Caco-2 (cell line): ENCODE measurements around the gene UFM1. TPM values are rescaled to one million over a fixed set of nuclear protein-coding genes. Genes with fewer than 3 reads are reported as not detected.

Experiments
- BruUV-seq: library from RNA; stranded (reverse); fragments of 400-500 nt; replicated peaks from 2 replicates; lab custom pipeline; 2021; lab: Mats Ljungman, UMichigan
- CTCF ChIA-PET: fragments of 300-600 bp; sonication (Branson Sonifier 250); formaldehyde crosslinking; loops from one replicate; lab custom pipeline; 2022; ENCODE audit warnings: antibody characterized with exemption; lab: Charles Lee
- POLR2A ChIA-PET: fragments of 300-600 bp; sonication (Branson Sonifier 250); formaldehyde crosslinking; loops from one replicate; lab custom pipeline; 2022; ENCODE audit warnings: antibody characterized with exemption; lab: Charles Lee
- DNase-seq, 2 experiments: peaks; one replicate each; pipeline versions ENCODE4 v3.0.0 to v3.0.0-alpha.2; 2020 to 2022
- H3K27me3 ChIP-seq: replicated peaks from 2 replicates; pipeline ENCODE4 v1.6.0; 2011; ENCODE audit warnings: low read length; ENCODE audit not compliant: control insufficient read depth, insufficient read depth
- H3K36me3 ChIP-seq: 2 replicates; pipeline ENCODE4 v1.5.1; 2011; ENCODE audit warnings: low read length; ENCODE audit not compliant: control insufficient read depth, insufficient read depth
- H3K4me1 ChIP-seq: fragments of 250-450 bp; sonication (Bioruptor Pico); 2 replicates; pipeline ENCODE4 v1.5.1; 2020; ENCODE audit warnings: mild to moderate bottlenecking
- H3K4me3 ChIP-seq: 2 replicates; pipeline ENCODE4 v1.5.1; 2011; ENCODE audit warnings: low read depth, mild to moderate bottlenecking, control low read depth, low read length
- H3K9me3 ChIP-seq: fragments of 250-450 bp; sonication (Bioruptor Pico); 2 replicates; pipeline ENCODE4 v1.5.1; 2020; ENCODE audit warnings: mild to moderate bottlenecking, moderate library complexity
- H3K27ac Mint-ChIP-seq: one replicate; pipeline ENCODE4 v1.8.0; 2022; ENCODE audit warnings: mixed read lengths; ENCODE audit not compliant: unreplicated experiment
- H3K27me3 Mint-ChIP-seq: one replicate; pipeline ENCODE4 v1.8.0; 2022; ENCODE audit warnings: mixed read lengths; ENCODE audit not compliant: insufficient read depth, unreplicated experiment
- H3K36me3 Mint-ChIP-seq: one replicate; pipeline ENCODE4 v1.8.0; 2022; ENCODE audit warnings: mild to moderate bottlenecking, mixed read lengths; ENCODE audit not compliant: insufficient read depth, unreplicated experiment
- H3K4me1 Mint-ChIP-seq: one replicate; pipeline ENCODE4 v1.8.0; 2022; ENCODE audit warnings: low read depth, mixed read lengths; ENCODE audit not compliant: unreplicated experiment
- H3K4me3 Mint-ChIP-seq: one replicate; pipeline ENCODE4 v1.8.0; 2022; ENCODE audit warnings: mild to moderate bottlenecking, moderate library complexity, mixed read lengths; ENCODE audit not compliant: unreplicated experiment
- H3K9me3 Mint-ChIP-seq: one replicate; pipeline ENCODE4 v1.8.0; 2022; ENCODE audit warnings: mixed read lengths; ENCODE audit not compliant: unreplicated experiment
- CTCF ChIP-seq, 2 experiments: fragments of 200-600 bp in 1 of 2; IDR thresholded peaks; 1 replicate in 1 of 2; 2 replicates in 1 of 2; pipeline versions ENCODE4 v1.5.1 to v1.8.0; 2011 to 2022; ENCODE audit warnings: antibody characterized with exemption in 1 of 2, control low read depth in 1 of 2, inconsistent platforms in 1 of 2, low read depth in 1 of 2, low read length in 1 of 2, mild to moderate bottlenecking in 1 of 2, moderate library complexity in 1 of 2; ENCODE audit not compliant: insufficient read depth in 1 of 2, severe bottlenecking in 1 of 2, unreplicated experiment in 1 of 2
- intact Hi-C: fragments of 100-400 bp; cut with micrococcal nuclease; formaldehyde crosslinking; loops from one replicate; pipeline ENCODE4 v1.10.0; 2022; ENCODE audit not compliant: unreplicated experiment
- total RNA-seq: library from RNA; stranded (reverse); gene quantifications from 2 replicates; pipeline ENCODE4 v1.2.3, GENCODE V29; 2022

Gene UFM1
- total RNA-seq, 1 experiment from 2014 or later = 106 TPM

- DNase-seq = peak in 1 of 2 experiments; percentile 73
- Mint-ChIP-seq H3K9me3 (no peaks in the 10 kb centered on the region), H3K27me3 (no peaks in the 10 kb centered on the region), H3K4me3 (peak overlapping the region; percentile 67), H3K4me1 (peaks cover 41% of the 10 kb centered on the region), H3K36me3 (peaks cover 12% of the 10 kb centered on the region), H3K27ac (peak overlapping the region; percentile 95)
- Histone ChIP-seq H3K4me1 (peaks cover 39% of the 10 kb centered on the region), H3K4me3 (no peak overlapping the region), H3K36me3 (no peaks in the 10 kb centered on the region), H3K9me3 (no peaks in the 10 kb centered on the region), H3K27me3 (no peaks in the 10 kb centered on the region)
- CTCF ChIA-PET = interaction anchor here (0.7 to 1.3 kb wide), 2 partner anchors 23 to 46 kb away, joined by 3 read pairs; partner anchors contain the start of gene UFM1
- BruUV-seq = no TSS peak
- intact Hi-C loops = loop anchor here (1.0 to 5.0 kb wide), 9 partner anchors 9 to 642 kb away; partner anchors contain the start of genes NHLRC3, PROSER1 and UFM1
- POLR2A ChIA-PET = no interaction called here
- TF ChIP-seq CTCF (IDR thresholded peaks at IDR 0.05; ENCODE audit: insufficient read depth in 1 of 2, low read depth in 1 of 2, low read length in 1 of 2, severe bottlenecking in 1 of 2, unreplicated experiment in 1 of 2) = no peak
Observed at GRCh38 chr13:38395497-38395788, 45.8 kb downstream of the UFM1 start.

- Histone ChIP-seq H3K4me1 (peaks cover 10% of the 10 kb centered on the region), H3K27me3 (no peaks in the 10 kb centered on the region), H3K9me3 (no peaks in the 10 kb centered on the region), H3K4me3 (no peak overlapping the region), H3K36me3 (no peaks in the 10 kb centered on the region)
- no TSS peak for BruUV-seq
- intact Hi-C loops = loop anchor here (5.0 kb wide), 1 partner anchor 638 kb away; the partner anchor contains the start of genes NHLRC3 and PROSER1
- Mint-ChIP-seq H3K4me1 (peaks cover 30% of the 10 kb centered on the region), H3K4me3 (no peak overlapping the region), H3K36me3 (peaks cover 12% of the 10 kb centered on the region), H3K27me3 (no peaks in the 10 kb centered on the region), H3K27ac (no peak overlapping the region), H3K9me3 (peaks cover 8% of the 10 kb centered on the region)
- no peak for DNase-seq
- ChIA-PET CTCF (no interaction called here), POLR2A (no interaction called here)
- TF ChIP-seq CTCF (IDR thresholded peaks at IDR 0.05; ENCODE audit: insufficient read depth in 1 of 2, low read depth in 1 of 2, low read length in 1 of 2, severe bottlenecking in 1 of 2, unreplicated experiment in 1 of 2) = no peak
Observed at GRCh38 chr13:38398711-38399493, 49.3 kb downstream of the UFM1 start.

GRCh38 chr13:38399535-38399934 lies 49.9 kb downstream of the UFM1 start:
- no peak for TF ChIP-seq CTCF (IDR thresholded peaks at IDR 0.05; ENCODE audit: insufficient read depth in 1 of 2, low read depth in 1 of 2, low read length in 1 of 2, severe bottlenecking in 1 of 2, unreplicated experiment in 1 of 2)
- H3K4me1 Mint-ChIP-seq = peaks cover 29% of the 10 kb centered on the region
- H3K9me3 Mint-ChIP-seq = peaks cover 14% of the 10 kb centered on the region
- H3K4me3 Mint-ChIP-seq = no peak overlapping the region
- H3K27ac Mint-ChIP-seq = no peak overlapping the region
- H3K27me3 Mint-ChIP-seq = no peaks in the 10 kb centered on the region
- Histone ChIP-seq H3K4me3 (no peak overlapping the region), H3K27me3 (no peaks in the 10 kb centered on the region), H3K9me3 (no peaks in the 10 kb centered on the region), H3K4me1 (peaks cover 3% of the 10 kb centered on the region), H3K36me3 (no peaks in the 10 kb centered on the region)
- intact Hi-C loops = loop anchor here (5.0 kb wide), 1 partner anchor 638 kb away; the partner anchor contains the start of genes NHLRC3 and PROSER1
- POLR2A ChIA-PET = no interaction called here
- CTCF ChIA-PET = no interaction called here
- H3K36me3 Mint-ChIP-seq = peaks cover 10% of the 10 kb centered on the region
- no TSS peak for BruUV-seq
- no peak for DNase-seq
